H1 (cell line): ENCODE results near the gene IRF5. TPM values are rescaled to one million over a fixed set of nuclear protein-coding genes. Genes with fewer than 3 reads are reported as not detected.

Experiments
- CTCF ChIA-PET: fragments of 300-600 bp; sonication (Branson Sonifier 250); formaldehyde crosslinking; loops from one replicate; lab custom pipeline; 2021; ENCODE audit not compliant: partially characterized antibody; lab: Charles Lee
- POLR2A ChIA-PET: fragments of 300-600 bp; sonication (Branson Sonifier 250); formaldehyde crosslinking; loops from one replicate; lab custom pipeline; 2021; ENCODE audit warnings: inconsistent platforms; ENCODE audit not compliant: partially characterized antibody; lab: Charles Lee
- DNase-seq, 2 experiments: peaks; one replicate each; pipeline versions ENCODE4 v3.0.0 to v3.0.0-alpha.2; 2010 to 2022; ENCODE audit warnings: low spot score in 2 of 2, low read depth in 1 of 2, mixed read lengths in 1 of 2
- FAIRE-seq: peaks from 2 replicates; lab custom pipeline; 2011; peaks lifted over from hg19 to GRCh38; lab: Jason Lieb, UNC
- H2AFZ ChIP-seq: 2 replicates; pipeline ENCODE4 v1.8.1; 2012; ENCODE audit warnings: low read length, inconsistent platforms
- H2AK5ac ChIP-seq: 2 replicates; pipeline ENCODE4 v1.6.1; 2013; ENCODE audit warnings: low read depth, low read length
- H2BK120ac ChIP-seq: replicated peaks from 2 replicates; pipeline ENCODE3; 2013; ENCODE audit warnings: low read depth, low read length, inconsistent platforms
- H2BK12ac ChIP-seq: 2 replicates; pipeline ENCODE4 v1.6.1; 2013; ENCODE audit warnings: low read depth, low read length
- H2BK15ac ChIP-seq: 2 replicates; pipeline ENCODE4 v1.6.1; 2013; ENCODE audit warnings: low read length
- H2BK20ac ChIP-seq: 2 replicates; pipeline ENCODE4 v1.6.1; 2013; ENCODE audit warnings: low read length
- H2BK5ac ChIP-seq: 2 replicates; pipeline ENCODE4 v1.6.1; 2013; ENCODE audit warnings: low read depth, low read length
- H3K14ac ChIP-seq: 2 replicates; pipeline ENCODE4 v1.6.1; 2013; ENCODE audit warnings: inconsistent platforms; ENCODE audit not compliant: insufficient read length
- H3K18ac ChIP-seq: 2 replicates; pipeline ENCODE4 v1.6.1; 2013; ENCODE audit warnings: low read length; ENCODE audit errors: extremely low read depth
- H3K23ac ChIP-seq: 2 replicates; pipeline ENCODE4 v1.6.1; 2013; ENCODE audit warnings: inconsistent platforms; ENCODE audit not compliant: insufficient read length
- H3K23me2 ChIP-seq: 2 replicates; pipeline ENCODE4 v1.6.1; 2013; ENCODE audit warnings: low read depth, low read length
- H3K27ac ChIP-seq: 2 replicates; pipeline ENCODE4 v1.6.1; 2011; ENCODE audit warnings: low read depth, low read length, inconsistent platforms
- H3K27me3 ChIP-seq, 4 experiments: replicated peaks in 1 of 4; 1 replicate in 1 of 4; 2 replicates in 3 of 4; pipeline versions ENCODE4 v1.6.1 to v1.8.1; 2011 to 2013; ENCODE audit warnings: low read length in 3 of 4, mild to moderate bottlenecking in 3 of 4, inconsistent platforms in 2 of 4, mixed read lengths in 2 of 4, moderate library complexity in 1 of 4; ENCODE audit not compliant: control insufficient read depth in 3 of 4, insufficient read depth in 3 of 4; ENCODE audit errors: extremely low read depth in 1 of 4
- H3K36me3 ChIP-seq, 4 experiments: 2 replicates each; pipeline versions ENCODE4 v1.6.1 to v1.8.1; 2011 to 2013; ENCODE audit warnings: mild to moderate bottlenecking in 4 of 4, low read length in 3 of 4, moderate library complexity in 2 of 4, control low read depth in 1 of 4, inconsistent platforms in 1 of 4; ENCODE audit not compliant: insufficient read depth in 4 of 4, control insufficient read depth in 2 of 4
- H3K4ac ChIP-seq: replicated peaks from 2 replicates; pipeline ENCODE3; 2013; ENCODE audit warnings: low read length, low read depth, mixed read lengths, inconsistent platforms; ENCODE audit not compliant: insufficient read length
- H3K4me1 ChIP-seq, 4 experiments: replicated peaks in 1 of 4; 1 replicate in 1 of 4; 2 replicates in 3 of 4; pipeline versions ENCODE4 v1.6.1 to v1.8.1; 2011 to 2013; ENCODE audit warnings: low read length in 3 of 4, inconsistent platforms in 2 of 4, mixed read lengths in 1 of 4; ENCODE audit not compliant: insufficient read depth in 4 of 4, control insufficient read depth in 3 of 4
- H3K4me2 ChIP-seq, 2 experiments: 2 replicates each; pipeline versions ENCODE4 v1.6.1 to v1.8.1; 2011 to 2013; ENCODE audit warnings: low read depth in 2 of 2, low read length in 2 of 2, control low read depth in 1 of 2, inconsistent platforms in 1 of 2, mild to moderate bottlenecking in 1 of 2; ENCODE audit not compliant: insufficient read depth in 1 of 2
- H3K4me3 ChIP-seq, 4 experiments: fragments of 200-600, 300-600 bp in 1 of 4; sonication (generic), shearing (Covaris generic), sonication (Bioruptor Twin) in 1 of 4; 2 replicates each; pipeline versions ENCODE4 v1.5.1 to v1.8.1; 2011 to 2016; ENCODE audit warnings: low read length in 4 of 4, low read depth in 3 of 4, control low read depth in 2 of 4, inconsistent platforms in 2 of 4, mild to moderate bottlenecking in 2 of 4, mixed read lengths in 1 of 4, moderate library complexity in 1 of 4; ENCODE audit not compliant: insufficient read depth in 2 of 4; ENCODE audit errors: extremely low read depth in 1 of 4
- H3K56ac ChIP-seq: replicated peaks from 2 replicates; pipeline ENCODE3; 2013; ENCODE audit warnings: low read depth, mild to moderate bottlenecking, mixed read lengths, low read length, inconsistent platforms; ENCODE audit not compliant: insufficient read length
- H3K79me1 ChIP-seq: 2 replicates; pipeline ENCODE4 v1.6.1; 2013; ENCODE audit warnings: low read depth, low read length, control low read depth
- H3K79me2 ChIP-seq, 2 experiments: 2 replicates each; pipeline versions ENCODE4 v1.6.1 to v1.8.1; 2012 to 2013; ENCODE audit warnings: low read length in 2 of 2, mild to moderate bottlenecking in 2 of 2, inconsistent platforms in 1 of 2; ENCODE audit not compliant: insufficient read depth in 2 of 2, control insufficient read depth in 1 of 2
- H3K9ac ChIP-seq, 4 experiments: replicated peaks in 1 of 4; 1 replicate in 1 of 4; 2 replicates in 3 of 4; pipeline versions ENCODE4 v1.6.1 to v1.8.1; 2011 to 2013; ENCODE audit warnings: low read depth in 3 of 4, low read length in 3 of 4, control low read depth in 2 of 4, mild to moderate bottlenecking in 2 of 4, moderate library complexity in 2 of 4, inconsistent platforms in 1 of 4; ENCODE audit errors: extremely low read depth in 1 of 4
- H3K9me3 ChIP-seq, 2 experiments: 2 replicates each; pipeline versions ENCODE4 v1.6.1 to v1.8.1; 2012 to 2013; ENCODE audit warnings: mild to moderate bottlenecking in 2 of 2, moderate library complexity in 2 of 2, control low read depth in 1 of 2, inconsistent platforms in 1 of 2, low read depth in 1 of 2, low read length in 1 of 2, mixed read lengths in 1 of 2; ENCODE audit not compliant: insufficient read depth in 2 of 2
- H4K20me1 ChIP-seq, 2 experiments: replicated peaks in 1 of 2; 2 replicates each; pipeline versions ENCODE3 to v1.8.1; 2011 to 2013; ENCODE audit warnings: inconsistent platforms in 2 of 2, low read length in 2 of 2, mild to moderate bottlenecking in 1 of 2; ENCODE audit not compliant: insufficient read depth in 2 of 2, control insufficient read depth in 1 of 2
- H4K5ac ChIP-seq: 2 replicates; pipeline ENCODE4 v1.6.1; 2013; ENCODE audit warnings: low read length, low read depth, mixed read lengths, inconsistent platforms; ENCODE audit not compliant: insufficient read length
- H4K8ac ChIP-seq: 2 replicates; pipeline ENCODE4 v1.8.0; 2013; ENCODE audit warnings: mild to moderate bottlenecking, moderate library complexity, low read length, inconsistent platforms; ENCODE audit not compliant: insufficient read depth; ENCODE audit errors: extremely low read depth
- H4K91ac ChIP-seq: replicated peaks from 2 replicates; pipeline ENCODE3; 2013; ENCODE audit warnings: low read length, mixed read lengths, inconsistent platforms; ENCODE audit not compliant: insufficient read length
- FOSL1 ChIP-seq: IDR thresholded peaks from 2 replicates; pipeline ENCODE4 v1.6.1; 2011; ENCODE audit warnings: mild to moderate bottlenecking, low read depth, low read length, moderate library complexity; ENCODE audit not compliant: insufficient read depth
- MAX ChIP-seq: IDR thresholded peaks from 2 replicates; pipeline ENCODE4 v1.6.1; 2012; ENCODE audit warnings: inconsistent platforms
- SP4 ChIP-seq: IDR thresholded peaks from 2 replicates; pipeline ENCODE4 v1.6.1; 2012; ENCODE audit warnings: low read length, inconsistent platforms
- TEAD4 ChIP-seq: IDR thresholded peaks from 2 replicates; pipeline ENCODE4 v1.6.1; 2012; ENCODE audit warnings: low read depth, low read length, inconsistent platforms, mixed read lengths
- WGBS, 2 experiments: shearing (Covaris generic) in 1 of 2; methylation state at CpG; one replicate each; pipeline versions ENCODE4 v1.1.6 to v1.1.7; 2013 to 2015; ENCODE audit warnings: low lambda C conversion rate in 2 of 2, mixed read lengths in 2 of 2, inconsistent platforms in 1 of 2, low coverage in 1 of 2, missing lambda C conversion rate in 1 of 2; ENCODE audit not compliant: insufficient replicate concordance in 2 of 2, insufficient coverage in 1 of 2, insufficient read length in 1 of 2; ENCODE audit errors: extremely low coverage in 1 of 2, missing lambda C conversion rate in 1 of 2; 5-methylcytosine and 5-hydroxymethylcytosine counted together
- polyA plus RNA-seq, 7 experiments: library from polyadenylated mRNA; depleted of rRNA in 3 of 7; stranded (reverse) in 5 of 7; unstranded in 2 of 7; fragments of >200 nt in 5 of 7; fragments of 200-250 nt in 2 of 7; gene quantifications; 1 replicate in 5 of 7; 2 replicates in 1 of 7; 4 replicates in 1 of 7; pipeline versions ENCODE4 v1.2.1 to v1.2.3, GENCODE V29; 2011 to 2013; ENCODE audit warnings: missing spikeins in 2 of 7, mixed read lengths in 2 of 7
- total RNA-seq: library from RNA; stranded (reverse); fragmentation: NEBNext Ultra II Directional; extraction: Animal tissue kit (Norgen Biotek cat#: 25700); gene quantifications from 2 replicates; pipeline ENCODE4 v1.2.1, GENCODE V29; 2021

Gene IRF5
- total and polyA plus RNA-seq, 2 of the 8 experiments (the other 6 are each of a cell fraction or from before 2014, with no cell fraction given) = 0.28 to 1.1 TPM

- Histone ChIP-seq H2AFZ (no peak overlapping the region), H2BK15ac (no peak overlapping the region), H3K79me2 (no peaks in the 10 kb centered on the region), H3K4me2 (peak overlapping the region in 1 of 2 experiments; percentile 47; a peak in 2 of 4 replicates), H3K4ac (peak overlapping the region; percentile 57), H3K18ac (peak overlapping the region; percentile 7; the same call in 1 of the 2 replicates), H3K27ac (no peak overlapping the region), H4K8ac (no peak overlapping the region), H2AK5ac (peak overlapping the region; percentile 18), H4K5ac (no peak overlapping the region), H3K4me3 (no peak overlapping the region), H2BK5ac (no peak overlapping the region; the same call in 1 of the 2 replicates), H3K36me3 (no peaks in the 10 kb centered on the region), H3K23ac (peak overlapping the region; percentile 74), H3K23me2 (peaks cover 20% of the 10 kb centered on the region; the same call in 1 of the 2 replicates), H3K9me3 (no peaks in the 10 kb centered on the region), H2BK20ac (peak overlapping the region; percentile 37), H4K91ac (peak overlapping the region; percentile 88), H3K56ac (peak overlapping the region; percentile 100), H4K20me1 (peaks cover 0 to 13% of the 10 kb centered on the region in 2 experiments), H3K9ac (no peak overlapping the region; a peak in 1 of 7 replicates), H3K14ac (no peak overlapping the region), H2BK120ac (no peak overlapping the region), H3K79me1 (0 out of 2 replicates have a peak, but pooled peaks cover 7% of the 10 kb centered on the region), H3K4me1 (peaks cover 0 to 19% (median 13%) of the 10 kb centered on the region in 4 experiments; a peak in 5 of 7 replicates), H2BK12ac (peak overlapping the region; percentile 5; the same call in 1 of the 2 replicates), H3K27me3 (peaks cover 0 to 7% (median 4%) of the 10 kb centered on the region in 4 experiments; a peak in 4 of 7 replicates)
- no peak for TF ChIP-seq MAX
- TF ChIP-seq TEAD4 = no peak
- no peak for TF ChIP-seq SP4
- no peak for TF ChIP-seq FOSL1
- CTCF ChIA-PET = interaction anchor here (1.4 to 2.0 kb wide), 2 partner anchors 8 to 16 kb away, joined by 4 to 8 read pairs; no protein-coding TSS in a partner anchor
- DNase-seq (no peak), FAIRE-seq (peak; percentile 73)
- POLR2A ChIA-PET = no interaction called here
- 85% methylated on average over 7 of the region's 7 CpGs; no CpG with 5 or more reads in 1 of the 2 experiments for whole genome bisulfite sequencing, 2 experiments
These were observed 49.5 kb upstream of the IRF5 start for GRCh38 chr7:128888039-128888755.
